GM13977 (cell line): ENCODE measurements around the gene RDH12.

Experiments
- DNase-seq: peaks from one replicate; pipeline ENCODE4 v3.0.0; 2012; ENCODE audit warnings: low spot score
- in situ Hi-C: fragments of 300-500 bp; cut with MboI; formaldehyde crosslinking; loops from one replicate; pipeline ENCODE4 v1.12.0; 2022; ENCODE audit warnings: low sequenced_read_pairs, low pct_unique_long_range_greater_than_20kb, mixed read lengths, inconsistent platforms; ENCODE audit not compliant: unreplicated experiment
- TF ChIP-seq, protein P1 (sequence below): IDR thresholded peaks from 2 replicates; pipeline ENCODE4 v1.5.1; 2012; ENCODE audit warnings: mild to moderate bottlenecking, control low read depth; ENCODE audit not compliant: insufficient read depth; ENCODE audit errors: extremely low read depth, missing control alignments

RDH12 gene

DNA sequence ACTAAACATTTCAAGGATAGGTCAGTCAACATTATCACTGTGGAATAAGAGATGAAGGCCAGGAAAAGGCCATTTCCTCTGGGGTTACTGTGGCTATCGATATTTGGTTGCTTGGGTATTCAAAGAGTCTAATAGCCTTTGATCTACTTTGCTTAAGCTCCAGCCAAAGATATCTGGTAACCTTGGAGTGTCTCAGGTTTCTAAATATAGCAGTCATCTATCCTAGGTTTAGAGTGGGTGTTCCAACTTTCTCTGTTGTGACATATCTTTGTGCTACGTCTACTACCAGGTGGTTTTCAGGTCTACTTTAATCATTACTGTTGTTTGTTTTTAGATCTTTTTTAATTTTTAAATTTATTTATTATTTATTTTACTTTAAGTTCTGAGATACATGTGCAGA is 42.4 kb downstream of the RDH12 start:
- in situ Hi-C loops: no loop called here
- TF ChIP-seq, protein P1, sequence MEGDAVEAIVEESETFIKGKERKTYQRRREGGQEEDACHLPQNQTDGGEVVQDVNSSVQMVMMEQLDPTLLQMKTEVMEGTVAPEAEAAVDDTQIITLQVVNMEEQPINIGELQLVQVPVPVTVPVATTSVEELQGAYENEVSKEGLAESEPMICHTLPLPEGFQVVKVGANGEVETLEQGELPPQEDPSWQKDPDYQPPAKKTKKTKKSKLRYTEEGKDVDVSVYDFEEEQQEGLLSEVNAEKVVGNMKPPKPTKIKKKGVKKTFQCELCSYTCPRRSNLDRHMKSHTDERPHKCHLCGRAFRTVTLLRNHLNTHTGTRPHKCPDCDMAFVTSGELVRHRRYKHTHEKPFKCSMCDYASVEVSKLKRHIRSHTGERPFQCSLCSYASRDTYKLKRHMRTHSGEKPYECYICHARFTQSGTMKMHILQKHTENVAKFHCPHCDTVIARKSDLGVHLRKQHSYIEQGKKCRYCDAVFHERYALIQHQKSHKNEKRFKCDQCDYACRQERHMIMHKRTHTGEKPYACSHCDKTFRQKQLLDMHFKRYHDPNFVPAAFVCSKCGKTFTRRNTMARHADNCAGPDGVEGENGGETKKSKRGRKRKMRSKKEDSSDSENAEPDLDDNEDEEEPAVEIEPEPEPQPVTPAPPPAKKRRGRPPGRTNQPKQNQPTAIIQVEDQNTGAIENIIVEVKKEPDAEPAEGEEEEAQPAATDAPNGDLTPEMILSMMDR: no peak
- no peak for DNase-seq

DNA sequence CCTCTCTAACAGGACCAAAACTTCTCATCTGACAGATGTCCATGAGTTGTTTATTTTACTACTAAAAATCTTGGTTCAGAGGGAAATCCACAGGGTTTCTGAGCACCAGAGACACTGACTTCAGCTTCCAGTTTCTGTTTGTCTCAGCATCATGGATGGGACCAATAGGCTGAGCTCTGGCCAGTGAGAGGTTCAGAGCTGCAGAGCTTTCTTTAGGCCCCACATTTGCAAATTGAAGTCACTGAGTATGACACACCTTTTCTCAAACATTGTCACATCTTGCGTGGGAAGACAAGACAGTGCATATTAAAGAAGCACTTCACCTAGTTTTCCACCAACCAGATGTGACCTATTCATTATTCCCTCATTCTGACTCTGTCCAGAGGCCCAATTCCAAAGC is 45.2 kb downstream of the RDH12 start:
- in situ Hi-C loops: no loop called here
- TF ChIP-seq, protein P1: no peak

DNA sequence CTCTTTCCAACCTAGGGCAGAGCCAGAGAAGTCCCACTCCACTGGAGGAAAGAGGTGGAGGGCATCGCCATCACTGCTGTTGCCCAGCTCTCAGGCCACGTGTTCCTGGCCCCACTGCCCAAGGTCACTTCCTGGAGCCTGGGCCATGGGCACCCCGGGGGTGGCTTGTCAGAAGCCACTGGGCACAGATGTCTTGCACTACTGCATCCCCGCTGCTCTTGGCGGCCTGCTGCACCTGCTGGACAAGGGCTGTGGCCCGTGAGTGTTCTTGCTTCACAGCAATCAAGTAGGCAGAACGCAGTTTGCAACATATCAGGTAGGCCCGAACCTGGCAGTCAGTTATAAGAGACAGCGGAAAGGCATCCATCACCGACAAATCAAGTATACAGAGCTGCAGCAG is 46.6 kb downstream of the RDH12 start:
- TF ChIP-seq, protein P1: no peak
- in situ Hi-C loops: no loop called here
- no peak for DNase-seq

More for the DNA sequence above, 45.2 kb downstream of the RDH12 start:
- DNase-seq: peak; percentile 66

DNA sequence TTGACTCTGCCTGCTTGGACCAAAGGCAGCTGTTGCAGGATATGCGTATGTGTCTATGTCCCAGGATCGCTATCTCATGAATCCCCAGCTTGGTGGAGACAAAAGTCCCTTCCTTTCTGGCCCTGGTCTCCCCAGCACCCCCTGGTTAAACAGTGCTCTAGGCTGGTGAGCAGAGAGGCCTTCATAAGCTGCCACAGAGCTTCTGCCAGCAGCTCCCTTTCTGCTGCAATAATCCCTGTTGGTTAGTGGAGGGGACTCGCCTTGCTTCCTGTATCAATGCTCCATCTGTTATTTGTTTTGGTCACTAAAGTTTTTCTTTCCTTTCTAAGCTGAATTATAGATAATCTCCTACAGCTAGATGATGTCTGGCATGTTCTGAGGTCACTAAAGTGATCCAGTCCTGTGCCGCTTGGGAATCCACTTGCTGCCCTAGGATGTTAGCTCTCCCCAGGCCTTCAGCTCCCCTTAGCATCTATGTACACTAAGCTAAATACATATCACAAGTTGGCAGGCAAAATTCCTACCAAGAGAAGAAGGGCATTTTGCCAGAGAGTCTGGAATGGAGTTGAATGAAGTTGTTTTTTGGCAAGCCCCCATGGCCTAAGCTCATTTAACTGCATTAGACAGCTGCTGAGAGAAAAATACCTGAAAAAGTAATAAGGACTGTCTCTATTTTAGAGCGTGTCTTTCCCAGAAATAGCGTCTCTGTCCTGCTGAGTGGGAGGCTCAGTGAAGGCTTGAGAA is 47.8 kb downstream of the RDH12 start:
- TF ChIP-seq, protein P1: no peak
- in situ Hi-C loops: no loop called here
- no peak for DNase-seq

DNA sequence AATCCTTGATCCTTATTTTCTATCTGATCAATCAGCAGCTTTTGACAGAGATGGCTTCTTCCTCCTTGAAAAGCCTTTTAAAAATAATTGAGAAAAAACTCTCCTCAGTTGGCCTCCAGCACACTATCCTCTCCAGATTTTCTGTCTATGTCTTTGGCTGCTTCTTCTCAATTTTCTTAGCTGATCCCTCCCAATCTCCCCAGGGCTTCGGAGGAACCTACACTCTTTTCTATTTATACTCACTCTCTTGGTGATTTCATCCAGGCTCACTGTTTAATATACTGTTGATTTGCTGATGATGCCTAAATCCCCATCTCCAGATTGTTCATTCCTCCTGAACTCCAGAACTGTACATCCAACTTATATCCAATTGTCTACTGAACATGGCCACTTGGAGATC is 54.8 kb downstream of the RDH12 start:
- in situ Hi-C loops: no loop called here
- TF ChIP-seq, protein P1: no peak
- no peak for DNase-seq

DNA sequence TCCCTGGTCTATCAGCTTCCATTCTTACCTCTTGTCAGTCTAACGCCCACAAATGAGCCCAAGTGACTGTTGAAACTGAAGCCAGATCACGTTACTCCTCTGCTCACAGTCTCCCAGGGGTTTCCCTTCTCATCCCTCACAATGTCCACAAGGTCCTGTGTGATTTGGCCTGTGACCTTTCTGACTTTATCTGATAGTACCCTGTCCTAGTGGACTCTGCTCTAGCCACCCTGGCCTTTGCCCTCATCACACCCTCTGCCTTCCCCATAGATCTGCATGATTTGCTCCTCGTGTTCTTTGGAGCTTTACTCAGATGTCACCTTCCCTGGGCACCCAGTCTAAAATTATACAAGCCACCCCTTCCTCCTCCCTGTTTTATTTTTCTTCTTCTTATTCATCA is 55.5 kb downstream of the RDH12 start:
- no peak for DNase-seq
- in situ Hi-C loops: no loop called here
- TF ChIP-seq, protein P1: no peak
